Loucy (cell line): ENCODE data around the gene CALML3.

Experiments
- CTCF ChIP-seq: fragments of 200-600 bp; sonication (generic); conservative IDR thresholded peaks from 2 replicates; pipeline ENCODE4 v1.5.1; 2014; ENCODE audit warnings: mild to moderate bottlenecking, antibody characterized with exemption, low read length
- EZH2phosphoT487 ChIP-seq: fragments of 200-600 bp; IDR thresholded peaks from 2 replicates; pipeline ENCODE4 v1.6.1; 2018; ENCODE audit warnings: antibody characterized with exemption, mild to moderate bottlenecking, moderate library complexity, borderline replicate concordance

GRCh38 chr10:5477948-5478693 lies 46.6 kb upstream of the CALML3 start:
- no peak for TF ChIP-seq CTCF
- no peak for TF ChIP-seq EZH2phosphoT487
